ENCODE results near the gene NRG3.

DNA sequence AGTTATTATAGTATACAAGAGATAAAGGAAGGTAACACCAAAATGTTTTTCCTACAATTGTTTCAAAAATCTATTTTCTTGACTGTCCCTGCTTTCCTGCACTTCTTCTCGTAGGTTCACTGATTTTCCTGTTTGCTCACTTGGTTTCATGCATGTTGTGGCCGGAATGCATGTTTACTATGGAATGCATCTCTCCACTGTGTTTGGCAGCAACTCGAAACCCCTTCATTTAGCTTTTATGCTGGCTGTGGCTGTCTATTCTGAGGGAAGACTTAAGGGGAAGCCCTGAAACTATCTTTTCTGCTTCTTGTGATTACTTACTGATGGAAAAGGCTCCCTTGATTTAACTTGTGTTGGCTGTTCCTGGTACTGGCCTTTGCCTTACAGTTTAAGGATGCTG, 120.3 kb downstream of the NRG3 start:
- no peak for TF ChIP-seq POLR2AphosphoS5 (IDR thresholded peaks at IDR 0.05; ENCODE audit: low read depth, low read length)
- no peak for TF ChIP-seq POLR2A (IDR thresholded peaks at IDR 0.05; ENCODE audit: low read depth, low read length)
- TF ChIP-seq TAF1 (IDR thresholded peaks at IDR 0.05; ENCODE audit: borderline replicate concordance, low read depth, low read length) = no peak

Data from GM12892 (cell line).